Measurements from ENCODE around the gene DPM1. TPM values are rescaled to one million over a fixed set of nuclear protein-coding genes. Genes with fewer than 3 reads are reported as not detected.
A peak's percentile ranks its signal among the peaks of the same experiment; 100 is the strongest.

DPM1 gene
- polyA plus RNA-seq, 1 of the 3 experiments (the other 2 are of a cell fraction) = 72.1 TPM

DNA sequence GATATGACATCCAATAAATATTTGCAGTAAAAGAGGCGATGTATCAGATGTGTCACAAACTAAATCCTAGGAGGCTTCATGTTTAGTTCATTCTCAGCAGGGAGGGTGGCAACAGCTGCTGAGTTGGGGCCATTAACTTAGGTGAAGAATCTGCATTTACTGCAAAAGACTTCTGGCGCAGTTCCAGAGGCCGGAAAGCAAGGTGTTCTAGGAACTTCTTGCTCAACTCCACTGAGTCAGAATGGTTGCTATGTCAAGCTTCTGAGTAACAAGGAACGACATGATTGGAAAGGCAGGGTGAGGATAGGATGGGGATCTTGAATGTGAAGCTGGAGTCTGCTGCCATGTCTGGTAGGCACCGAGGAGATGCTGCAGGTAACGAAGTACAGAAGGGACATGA is 38.8 kb downstream of the DPM1 start:
- Histone ChIP-seq H3K4me2 (no peak overlapping the region), H3K4me1 (ENCODE audit: control insufficient read depth in 1 of 2, insufficient read depth in 2 of 2, low read depth in 1 of 2, low read length in 1 of 2) (peaks cover 40 to 51% of the 10 kb centered on the region in 2 experiments)
- DNase-seq = no peak

DNA sequence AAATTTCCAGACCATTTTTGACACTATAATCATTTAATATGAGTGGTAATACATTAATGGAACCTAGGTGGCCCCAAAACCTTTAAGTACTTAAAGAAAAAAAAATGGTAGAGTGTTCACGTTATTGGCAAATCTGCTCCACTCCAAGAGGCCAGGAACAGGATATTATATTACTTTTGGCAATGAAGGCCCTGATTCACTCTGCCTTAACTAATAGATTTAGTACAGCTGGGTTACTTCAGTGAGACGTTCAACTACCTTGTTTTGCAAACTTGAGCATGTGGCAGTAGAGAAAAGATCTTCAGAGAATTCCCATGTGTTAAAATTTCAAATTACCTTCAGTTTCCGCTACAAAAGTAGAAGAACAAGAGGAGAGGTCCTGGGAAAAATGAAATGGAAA is 39.9 kb downstream of the DPM1 start:
- WGBS (ENCODE audit: low lambda C conversion rate) = 50% methylated on average over 3 of the region's 3 CpGs
- Histone ChIP-seq H3F3A (replicated peaks; ENCODE audit: insufficient read depth) (peaks cover 53% of the 10 kb centered on the region), H3K4me3 (ENCODE audit: low read depth in 2 of 2, low read length in 1 of 2) (no peak overlapping the region), H4K20me1 (ENCODE audit: insufficient read depth) (peaks cover 100% of the 10 kb centered on the region), H3K4me2 (no peak overlapping the region), H3K9me2 (no peaks in the 10 kb centered on the region), H2AFZ (ENCODE audit: low read depth) (no peak overlapping the region), H3K79me2 (ENCODE audit: insufficient read depth) (peaks cover 100% of the 10 kb centered on the region), H3K27ac (ENCODE audit: low read depth in 2 of 2, low read length in 1 of 2) (peak overlapping the region; percentile 16 to 71; a peak in 3 of 4 replicates), H3K36me3 (replicated peaks in 1 of 2; ENCODE audit: control insufficient read depth in 1 of 2, insufficient read depth in 2 of 2, low read length in 1 of 2) (peaks cover 28 to 46% of the 10 kb centered on the region in 2 experiments), H3K9me3 (no peaks in the 10 kb centered on the region), H3K27me3 (ENCODE audit: insufficient read depth) (no peaks in the 10 kb centered on the region), H3K9ac (no peak overlapping the region), H3K4me1 (ENCODE audit: control insufficient read depth in 1 of 2, insufficient read depth in 2 of 2, low read depth in 1 of 2, low read length in 1 of 2) (peaks cover 49 to 63% of the 10 kb centered on the region in 2 experiments)
- ChIA-PET POLR2A (interaction anchor here (0.7 kb wide), 1 partner anchor 91 kb away, joined by 3 read pairs; no protein-coding TSS in a partner anchor), CTCF (interaction anchor here (0.8 to 5.1 kb wide), 2 partner anchors 11 to 123 kb away, joined by 3 to 58 read pairs; partner anchors contain the start of genes ADNP and BCAS4)
- TF ChIP-seq, protein P1, sequence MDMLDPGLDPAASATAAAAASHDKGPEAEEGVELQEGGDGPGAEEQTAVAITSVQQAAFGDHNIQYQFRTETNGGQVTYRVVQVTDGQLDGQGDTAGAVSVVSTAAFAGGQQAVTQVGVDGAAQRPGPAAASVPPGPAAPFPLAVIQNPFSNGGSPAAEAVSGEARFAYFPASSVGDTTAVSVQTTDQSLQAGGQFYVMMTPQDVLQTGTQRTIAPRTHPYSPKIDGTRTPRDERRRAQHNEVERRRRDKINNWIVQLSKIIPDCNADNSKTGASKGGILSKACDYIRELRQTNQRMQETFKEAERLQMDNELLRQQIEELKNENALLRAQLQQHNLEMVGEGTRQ (IDR thresholded peaks at IDR 0.05; ENCODE audit: borderline replicate concordance, low read depth, low read length) = no peak
- TF ChIP-seq TCF12 (IDR thresholded peaks at IDR 0.05) = peak; percentile 23; the same call in 1 of the 2 replicates
- DNase-seq = no peak

More for the DNA sequence above, 38.8 kb downstream of the DPM1 start:
- H3K9me2 ChIP-seq = no peaks in the 10 kb centered on the region
- H3K9ac ChIP-seq = no peak overlapping the region
- ChIA-PET CTCF (interaction anchor here (0.9 to 16.1 kb wide), 4 partner anchors 9 to 128 kb away, joined by 3 to 340 read pairs (median 31); partner anchors contain the start of genes ADNP and BCAS4), POLR2A (no interaction called here)
- H3K79me2 ChIP-seq (ENCODE audit: insufficient read depth) = peaks cover 100% of the 10 kb centered on the region
- H3K9me3 ChIP-seq = no peaks in the 10 kb centered on the region
- no peak overlapping the region for H2AFZ ChIP-seq (ENCODE audit: low read depth)
- no peaks in the 10 kb centered on the region for H3K27me3 ChIP-seq (ENCODE audit: insufficient read depth)
- H3K27ac ChIP-seq (ENCODE audit: low read depth in 2 of 2, low read length in 1 of 2) = peak overlapping the region in 1 of 2 experiments; percentile 46; a peak in 1 of 4 replicates
- H3F3A ChIP-seq (replicated peaks; ENCODE audit: insufficient read depth) = peaks cover 41% of the 10 kb centered on the region
- H4K20me1 ChIP-seq (ENCODE audit: insufficient read depth) = peaks cover 100% of the 10 kb centered on the region
- H3K36me3 ChIP-seq (replicated peaks in 1 of 2; ENCODE audit: control insufficient read depth in 1 of 2, insufficient read depth in 2 of 2, low read length in 1 of 2) = peaks cover 39 to 46% of the 10 kb centered on the region in 2 experiments
- WGBS (ENCODE audit: low lambda C conversion rate) = 76% methylated on average over 6 of the region's 6 CpGs
- H3K4me3 ChIP-seq (ENCODE audit: low read depth in 2 of 2, low read length in 1 of 2) = no peak overlapping the region
- TF ChIP-seq JUND (IDR thresholded peaks at IDR 0.05) (no peak), MXI1 (IDR thresholded peaks at IDR 0.05; ENCODE audit: low read depth, low read length) (no peak), FOXM1 (IDR thresholded peaks at IDR 0.05; ENCODE audit: low read depth) (no peak)
- TF ChIP-seq, protein P2, sequence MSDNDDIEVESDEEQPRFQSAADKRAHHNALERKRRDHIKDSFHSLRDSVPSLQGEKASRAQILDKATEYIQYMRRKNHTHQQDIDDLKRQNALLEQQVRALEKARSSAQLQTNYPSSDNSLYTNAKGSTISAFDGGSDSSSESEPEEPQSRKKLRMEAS (IDR thresholded peaks at IDR 0.05; ENCODE audit: low read depth) = no peak

DNA sequence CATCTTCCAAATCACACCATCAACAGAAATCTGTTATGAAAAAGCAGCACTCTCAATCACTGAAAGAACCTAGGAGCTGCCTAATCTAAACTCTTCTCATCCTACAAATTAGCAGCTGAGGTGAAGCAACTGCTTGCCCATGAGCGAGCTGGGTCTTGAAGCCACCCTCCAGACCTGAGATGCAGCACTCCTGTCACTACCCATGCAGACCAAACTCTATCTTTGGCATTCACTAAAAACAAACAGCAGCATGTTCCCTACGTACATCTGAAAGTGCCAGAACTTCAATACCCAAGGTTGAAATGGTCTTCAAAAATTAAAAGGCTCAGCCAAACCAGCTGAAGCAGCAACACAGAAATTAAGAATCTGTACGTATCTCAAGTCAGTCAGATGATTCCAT is 41.4 kb downstream of the DPM1 start:
- no peak overlapping the region; the same call in 1 of the 2 replicates for H3K9ac ChIP-seq
- ChIA-PET CTCF (interaction anchor here (3.8 to 11.5 kb wide), 2 partner anchors 13 to 122 kb away, joined by 32 to 137 read pairs; partner anchors contain the start of genes ADNP and BCAS4), POLR2A (no interaction called here)
- peaks cover 31 to 37% of the 10 kb centered on the region in 2 experiments for H3K36me3 ChIP-seq (replicated peaks in 1 of 2; ENCODE audit: control insufficient read depth in 1 of 2, insufficient read depth in 2 of 2, low read length in 1 of 2)
- H3K79me2 ChIP-seq (ENCODE audit: insufficient read depth) = peaks cover 99% of the 10 kb centered on the region
- H3K4me3 ChIP-seq (ENCODE audit: low read depth in 2 of 2, low read length in 1 of 2) = no peak overlapping the region
- H3K4me1 ChIP-seq (ENCODE audit: control insufficient read depth in 1 of 2, insufficient read depth in 2 of 2, low read depth in 1 of 2, low read length in 1 of 2) = peaks cover 46 to 65% of the 10 kb centered on the region in 2 experiments
- H3K9me2 ChIP-seq = no peaks in the 10 kb centered on the region
- no peaks in the 10 kb centered on the region for H3K27me3 ChIP-seq (ENCODE audit: insufficient read depth)
- H3K9me3 ChIP-seq = no peaks in the 10 kb centered on the region
- no peak overlapping the region for H2AFZ ChIP-seq (ENCODE audit: low read depth)
- peak overlapping the region; percentile 44 for H3K4me2 ChIP-seq
- 94% methylated on average over 3 of the region's 3 CpGs for WGBS (ENCODE audit: low lambda C conversion rate)
- peaks cover 64% of the 10 kb centered on the region for H3F3A ChIP-seq (replicated peaks; ENCODE audit: insufficient read depth)
- DNase-seq = no peak
- peaks cover 100% of the 10 kb centered on the region for H4K20me1 ChIP-seq (ENCODE audit: insufficient read depth)
- peak overlapping the region; percentile 71 for H3K27ac ChIP-seq (ENCODE audit: low read depth in 2 of 2, low read length in 1 of 2)
- TF ChIP-seq GATA2 (CRISPR knock-in tag; IDR thresholded peaks at IDR 0.05) (no peak), JUND (IDR thresholded peaks at IDR 0.05) (no peak), FOSL2 (IDR thresholded peaks at IDR 0.05; ENCODE audit: borderline replicate concordance, low read depth) (no peak), EZH2phosphoT487 (IDR thresholded peaks at IDR 0.05; ENCODE audit: borderline replicate concordance, low read depth) (no peak), FOXJ3 (CRISPR knock-in tag; IDR thresholded peaks at IDR 0.05) (no peak), ELF1 (IDR thresholded peaks at IDR 0.05) (no peak), TEAD4 (IDR thresholded peaks at IDR 0.05; ENCODE audit: borderline replicate concordance, insufficient read depth) (no peak), RCOR1 (IDR thresholded peaks at IDR 0.05; ENCODE audit: low read length) (no peak)
- TF ChIP-seq, protein P3, sequence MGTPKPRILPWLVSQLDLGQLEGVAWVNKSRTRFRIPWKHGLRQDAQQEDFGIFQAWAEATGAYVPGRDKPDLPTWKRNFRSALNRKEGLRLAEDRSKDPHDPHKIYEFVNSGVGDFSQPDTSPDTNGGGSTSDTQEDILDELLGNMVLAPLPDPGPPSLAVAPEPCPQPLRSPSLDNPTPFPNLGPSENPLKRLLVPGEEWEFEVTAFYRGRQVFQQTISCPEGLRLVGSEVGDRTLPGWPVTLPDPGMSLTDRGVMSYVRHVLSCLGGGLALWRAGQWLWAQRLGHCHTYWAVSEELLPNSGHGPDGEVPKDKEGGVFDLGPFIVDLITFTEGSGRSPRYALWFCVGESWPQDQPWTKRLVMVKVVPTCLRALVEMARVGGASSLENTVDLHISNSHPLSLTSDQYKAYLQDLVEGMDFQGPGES (IDR thresholded peaks at IDR 0.05; ENCODE audit: low read depth, low read length) = no peak
- TF ChIP-seq, protein P2 (IDR thresholded peaks at IDR 0.05; ENCODE audit: low read depth) = no peak
- TF ChIP-seq, protein P4, sequence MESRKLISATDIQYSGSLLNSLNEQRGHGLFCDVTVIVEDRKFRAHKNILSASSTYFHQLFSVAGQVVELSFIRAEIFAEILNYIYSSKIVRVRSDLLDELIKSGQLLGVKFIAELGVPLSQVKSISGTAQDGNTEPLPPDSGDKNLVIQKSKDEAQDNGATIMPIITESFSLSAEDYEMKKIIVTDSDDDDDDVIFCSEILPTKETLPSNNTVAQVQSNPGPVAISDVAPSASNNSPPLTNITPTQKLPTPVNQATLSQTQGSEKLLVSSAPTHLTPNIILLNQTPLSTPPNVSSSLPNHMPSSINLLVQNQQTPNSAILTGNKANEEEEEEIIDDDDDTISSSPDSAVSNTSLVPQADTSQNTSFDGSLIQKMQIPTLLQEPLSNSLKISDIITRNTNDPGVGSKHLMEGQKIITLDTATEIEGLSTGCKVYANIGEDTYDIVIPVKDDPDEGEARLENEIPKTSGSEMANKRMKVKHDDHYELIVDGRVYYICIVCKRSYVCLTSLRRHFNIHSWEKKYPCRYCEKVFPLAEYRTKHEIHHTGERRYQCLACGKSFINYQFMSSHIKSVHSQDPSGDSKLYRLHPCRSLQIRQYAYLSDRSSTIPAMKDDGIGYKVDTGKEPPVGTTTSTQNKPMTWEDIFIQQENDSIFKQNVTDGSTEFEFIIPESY (IDR thresholded peaks at IDR 0.05; ENCODE audit: borderline replicate concordance, low read depth) = no peak
- TF ChIP-seq, protein P5, sequence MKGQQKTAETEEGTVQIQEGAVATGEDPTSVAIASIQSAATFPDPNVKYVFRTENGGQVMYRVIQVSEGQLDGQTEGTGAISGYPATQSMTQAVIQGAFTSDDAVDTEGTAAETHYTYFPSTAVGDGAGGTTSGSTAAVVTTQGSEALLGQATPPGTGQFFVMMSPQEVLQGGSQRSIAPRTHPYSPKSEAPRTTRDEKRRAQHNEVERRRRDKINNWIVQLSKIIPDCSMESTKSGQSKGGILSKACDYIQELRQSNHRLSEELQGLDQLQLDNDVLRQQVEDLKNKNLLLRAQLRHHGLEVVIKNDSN (IDR thresholded peaks at IDR 0.05; ENCODE audit: borderline replicate concordance, low read depth) = no peak

Measured in SK-N-SH (cell line).